ENCODE results near the gene CALCA.

CALCA gene

GRCh38 chr11:14949437-14950147 lies 22.6 kb downstream of the CALCA start:
- in situ Hi-C loops (cut with MboI; ENCODE audit: low sequenced_read_pairs) = no loop called here

GRCh38 chr11:14942745-14943144 lies 29.4 kb downstream of the CALCA start:
- in situ Hi-C loops (cut with MboI; ENCODE audit: low sequenced_read_pairs) = no loop called here

DNA sequence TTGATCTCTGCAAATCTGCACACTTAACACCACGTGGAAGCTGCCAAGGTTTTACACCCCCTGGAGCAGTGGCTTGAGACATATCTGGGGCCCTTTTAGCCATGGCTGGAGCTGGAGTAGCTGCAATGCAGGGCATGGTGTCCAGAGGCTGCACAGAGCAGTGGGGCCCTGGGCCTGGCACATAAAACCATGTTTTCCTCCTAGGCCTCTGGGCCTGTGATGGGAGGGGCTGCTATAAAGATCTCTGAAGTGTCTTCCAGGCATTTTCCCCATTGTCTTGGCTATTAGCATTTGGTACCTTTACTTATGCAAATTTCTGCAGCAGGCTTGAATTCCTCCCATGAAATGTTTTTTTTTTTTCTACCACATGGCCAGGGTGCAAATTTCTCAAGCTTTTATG lies 33.2 kb downstream of the CALCA start:
- in situ Hi-C loops (cut with MboI; ENCODE audit: low sequenced_read_pairs) = no loop called here

DNA sequence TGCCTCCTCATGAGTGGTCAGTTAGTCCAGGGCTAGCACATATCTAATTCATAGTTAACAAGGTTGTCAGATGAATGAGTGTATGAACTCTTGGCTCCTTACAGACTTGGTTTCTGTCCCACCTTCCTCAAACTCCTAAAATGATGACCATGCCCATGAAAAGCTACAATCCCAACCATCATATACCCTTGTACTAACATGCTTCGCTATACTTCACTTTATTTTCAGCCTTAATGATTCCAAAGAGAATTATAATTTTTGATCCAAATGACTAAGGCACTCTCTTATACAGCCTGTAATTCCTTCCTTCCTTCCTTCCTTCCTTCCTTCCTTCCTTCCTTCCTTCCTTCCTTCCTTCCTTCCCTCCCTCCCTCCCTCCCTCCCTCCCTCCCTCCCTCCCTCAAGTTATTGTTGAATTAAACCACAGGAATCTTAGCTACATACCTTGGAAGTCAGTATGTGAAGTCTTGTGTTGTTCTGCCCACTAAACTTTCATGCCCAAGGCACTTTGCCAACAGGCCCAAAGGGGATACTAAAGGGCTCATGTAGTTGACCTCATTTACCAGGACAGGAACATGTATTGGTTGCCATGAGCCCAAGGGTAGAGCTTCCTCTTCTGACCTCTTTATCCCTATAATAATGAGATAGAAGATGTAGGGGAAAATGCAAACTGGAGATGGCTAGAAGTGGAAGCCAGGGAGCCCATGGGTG lies 37.4 kb downstream of the CALCA start:
- in situ Hi-C loops (cut with MboI; ENCODE audit: low sequenced_read_pairs) = no loop called here

DNA sequence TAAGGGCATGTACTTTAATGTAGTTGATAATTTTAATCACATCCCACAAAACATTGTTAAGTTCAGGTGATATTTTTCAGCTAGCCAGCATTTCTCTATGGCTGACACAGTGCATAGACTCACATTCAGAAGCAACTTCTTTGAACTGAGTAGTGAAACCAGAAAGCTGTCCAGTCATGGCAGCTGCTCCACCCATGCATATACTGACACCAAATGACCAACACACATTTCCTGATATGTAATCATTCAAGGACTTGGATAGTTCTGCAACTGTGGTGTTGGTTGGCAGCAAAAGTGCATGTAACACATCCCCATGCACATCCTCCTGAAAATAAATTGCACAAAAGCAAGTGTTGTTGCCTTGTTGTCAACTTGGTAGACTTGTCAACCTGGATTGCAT lies 39.7 kb downstream of the CALCA start:
- in situ Hi-C loops (cut with MboI; ENCODE audit: low sequenced_read_pairs) = no loop called here

DNA sequence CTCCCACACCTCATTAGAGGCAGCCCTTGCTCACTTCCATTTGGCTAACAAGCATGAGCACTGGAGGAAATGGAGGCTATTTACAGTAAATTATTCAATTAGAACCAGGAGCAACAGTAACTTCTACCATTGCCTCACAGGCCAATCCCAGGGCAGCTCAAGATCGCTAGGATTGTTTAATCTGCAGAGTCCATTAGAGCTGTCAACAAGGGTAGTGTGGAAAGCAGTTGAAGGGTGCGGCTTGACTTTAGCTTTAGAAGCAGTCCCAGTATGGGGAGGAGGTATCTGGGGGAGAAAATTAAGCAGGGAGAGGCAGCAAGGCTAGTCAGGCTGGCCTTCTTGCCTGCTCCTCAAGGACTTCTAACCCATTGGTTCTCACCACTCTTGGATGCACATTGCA lies 41.8 kb downstream of the CALCA start:
- in situ Hi-C loops (cut with MboI; ENCODE audit: low sequenced_read_pairs) = no loop called here

- in situ Hi-C loops (cut with MboI; ENCODE audit: low sequenced_read_pairs) = no loop called here
Measured at GRCh38 chr11:14927146-14927545, 45.0 kb downstream of the CALCA start.

- in situ Hi-C loops (cut with MboI; ENCODE audit: low sequenced_read_pairs) = no loop called here
Measured at GRCh38 chr11:14924318-14924717, 47.8 kb downstream of the CALCA start.
